Measurements from ENCODE around the gene PDE1C. TPM values are rescaled to one million over a fixed set of nuclear protein-coding genes. Genes with fewer than 3 reads are reported as not detected.

PDE1C gene
- total and polyA plus RNA-seq, 3 experiments from 2014 or later = not detected

DNA sequence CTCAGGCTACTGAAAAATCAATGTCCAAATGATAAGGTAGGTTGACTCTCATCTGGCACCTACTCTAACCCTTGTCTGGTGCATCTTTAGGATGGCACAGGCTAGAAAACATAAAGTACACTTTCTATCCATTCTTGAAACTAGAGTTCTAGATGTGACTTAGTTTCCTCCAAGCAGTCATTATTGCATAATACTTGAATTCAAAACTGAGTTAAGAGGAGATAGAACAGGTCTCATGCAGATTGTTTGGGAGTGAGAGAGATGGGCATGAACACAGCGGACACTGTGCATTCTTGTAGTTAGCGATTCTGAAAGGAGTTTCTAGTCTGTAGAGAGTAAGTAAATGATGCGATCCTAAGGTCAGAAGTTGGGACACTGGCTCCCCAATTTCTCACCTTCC lies 149.2 kb downstream of the PDE1C start:
- Mint-ChIP-seq H3K4me1 (no peaks in the 10 kb centered on the region), H3K4me3 (no peak overlapping the region), H3K27me3 (peaks cover 0 to 1% of the 10 kb centered on the region in 2 donors), H3K36me3 (no peaks in the 10 kb centered on the region), H3K27ac (no peak overlapping the region), H3K9me3 (peaks cover 0 to 11% (median 0%) of the 10 kb centered on the region in 5 donors)
- Histone ChIP-seq H3K36me3 (ENCODE audit: insufficient read depth, low read length) (no peaks in the 10 kb centered on the region), H3K9me3 (ENCODE audit: low read length) (no peaks in the 10 kb centered on the region), H3K27ac (ENCODE audit: low read depth, low read length) (no peak overlapping the region), H3K4me3 (ENCODE audit: low read length) (no peak overlapping the region), H3K4me1 (ENCODE audit: insufficient read depth, low read length) (no peaks in the 10 kb centered on the region), H3K27me3 (ENCODE audit: insufficient read depth, low read length, poor library complexity, severe bottlenecking) (no peaks in the 10 kb centered on the region)
- ChIA-PET CTCF (no interaction called here), POLR2A (no interaction called here)
- no peak for DNase-seq

DNA sequence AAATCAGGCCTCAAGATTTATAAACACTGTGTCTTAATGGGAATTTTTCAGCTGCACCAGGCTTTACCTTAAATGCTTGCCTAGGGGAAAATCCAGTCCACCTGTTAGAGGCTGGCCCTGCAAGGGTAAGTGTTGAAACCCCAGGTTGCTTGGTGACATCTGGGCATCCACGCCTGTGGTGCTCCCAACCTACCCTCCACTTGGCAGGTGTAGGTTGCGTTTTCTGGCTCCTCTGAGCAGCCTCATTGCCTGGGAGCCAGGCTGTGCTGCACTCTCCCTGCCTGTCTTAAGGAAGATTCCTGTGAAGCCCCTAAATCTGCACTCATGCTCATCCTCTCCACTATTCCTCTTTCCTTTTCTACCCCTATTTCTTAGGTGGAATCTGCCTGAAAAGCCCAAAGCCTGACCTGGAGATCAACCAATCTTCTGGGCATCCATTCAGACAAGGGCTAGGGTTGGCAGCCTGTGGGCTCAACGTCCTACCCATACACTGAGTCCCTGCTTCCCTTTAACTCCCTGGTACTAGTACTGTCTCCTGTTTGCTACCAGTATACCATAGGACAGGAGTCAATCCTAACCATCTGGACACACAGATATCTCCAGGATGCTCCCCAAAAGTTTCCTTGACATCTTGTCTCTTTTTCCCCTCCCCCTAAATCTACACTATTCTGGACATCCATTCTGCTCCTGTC lies 150.4 kb downstream of the PDE1C start:
- no peak overlapping the region for H3K27ac ChIP-seq (ENCODE audit: low read depth, low read length)
- no peaks in the 10 kb centered on the region for H3K4me1 Mint-ChIP-seq
- H3K27me3 Mint-ChIP-seq = peaks cover 0 to 1% of the 10 kb centered on the region in 2 donors
- DNase-seq = no peak
- POLR2A ChIA-PET = no interaction called here
- H3K27me3 ChIP-seq (ENCODE audit: insufficient read depth, low read length, poor library complexity, severe bottlenecking) = no peaks in the 10 kb centered on the region
- peaks cover 0 to 11% (median 0%) of the 10 kb centered on the region in 5 donors for H3K9me3 Mint-ChIP-seq
- no peak overlapping the region for H3K4me3 ChIP-seq (ENCODE audit: low read length)
- no peaks in the 10 kb centered on the region for H3K36me3 Mint-ChIP-seq
- H3K4me3 Mint-ChIP-seq = no peak overlapping the region
- CTCF ChIA-PET = no interaction called here
- H3K4me1 ChIP-seq (ENCODE audit: insufficient read depth, low read length) = no peaks in the 10 kb centered on the region
- H3K36me3 ChIP-seq (ENCODE audit: insufficient read depth, low read length) = no peaks in the 10 kb centered on the region
- H3K9me3 ChIP-seq (ENCODE audit: low read length) = no peaks in the 10 kb centered on the region
- no peak overlapping the region for H3K27ac Mint-ChIP-seq

DNA sequence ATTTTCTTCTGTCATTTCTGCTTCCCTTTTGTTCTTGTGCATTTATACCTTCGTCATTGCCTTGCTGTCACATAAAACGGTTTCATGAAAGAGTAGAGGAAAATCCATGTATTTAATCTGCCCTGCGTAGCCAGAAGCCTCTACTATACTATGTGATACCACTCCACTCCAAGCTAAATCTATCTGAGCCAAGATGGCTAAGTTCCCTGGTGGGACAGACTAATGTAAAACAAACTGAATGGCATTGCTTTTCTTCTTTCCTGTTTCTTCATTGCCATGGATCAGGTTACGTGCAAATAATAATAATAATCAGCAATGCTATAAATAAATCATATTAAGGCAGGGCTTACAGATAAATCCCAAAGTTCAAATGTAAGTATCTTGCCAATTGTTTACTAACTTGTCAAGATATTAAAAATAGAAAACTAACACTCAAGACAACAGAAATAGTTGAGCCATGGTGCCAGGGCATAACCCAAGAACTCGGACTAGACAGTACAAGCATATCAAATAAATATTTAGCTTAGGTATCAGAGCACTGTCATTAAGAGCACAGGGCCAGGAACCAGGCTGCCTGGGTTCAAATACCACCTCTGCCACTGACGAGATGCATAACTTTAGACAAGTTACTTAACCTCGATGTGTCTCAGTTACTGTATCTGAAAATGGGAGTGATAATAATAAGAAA lies 151.4 kb downstream of the PDE1C start:
- POLR2A ChIA-PET = no interaction called here
- DNase-seq = no peak
- peak overlapping the region in 1 of 8 donors; percentile 37 for H3K27ac Mint-ChIP-seq
- H3K27me3 Mint-ChIP-seq = peaks cover 0 to 1% of the 10 kb centered on the region in 2 donors
- no peaks in the 10 kb centered on the region for H3K4me1 Mint-ChIP-seq
- no peaks in the 10 kb centered on the region for H3K36me3 Mint-ChIP-seq
- Histone ChIP-seq H3K4me3 (ENCODE audit: low read length) (no peak overlapping the region), H3K27ac (ENCODE audit: low read depth, low read length) (no peak overlapping the region), H3K27me3 (ENCODE audit: insufficient read depth, low read length, poor library complexity, severe bottlenecking) (no peaks in the 10 kb centered on the region), H3K4me1 (ENCODE audit: insufficient read depth, low read length) (no peaks in the 10 kb centered on the region), H3K9me3 (ENCODE audit: low read length) (no peaks in the 10 kb centered on the region), H3K36me3 (ENCODE audit: insufficient read depth, low read length) (no peaks in the 10 kb centered on the region)
- H3K4me3 Mint-ChIP-seq = no peak overlapping the region
- peaks cover 0 to 11% (median 0%) of the 10 kb centered on the region in 5 donors for H3K9me3 Mint-ChIP-seq
- CTCF ChIA-PET = no interaction called here

DNA sequence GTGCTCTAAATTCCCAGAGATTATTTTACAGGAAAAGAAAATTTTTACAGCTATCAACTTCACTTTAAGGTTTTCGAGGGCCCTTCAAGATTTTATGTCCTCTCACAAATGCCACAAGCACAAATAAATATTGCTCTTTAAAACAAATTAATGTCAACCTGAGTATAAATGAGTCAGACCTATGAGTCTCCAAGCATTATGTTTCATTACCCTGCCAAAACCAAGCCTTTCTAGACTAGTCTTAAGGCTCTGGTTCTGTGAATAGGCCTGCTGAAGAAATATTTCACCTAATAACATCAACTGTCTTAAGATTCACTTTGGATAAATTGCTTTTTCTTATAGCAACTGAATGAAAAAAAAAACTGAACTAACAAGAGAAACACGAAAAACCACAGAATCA lies 153.0 kb downstream of the PDE1C start:
- no peaks in the 10 kb centered on the region for H3K9me3 ChIP-seq (ENCODE audit: low read length)
- CTCF ChIA-PET = no interaction called here
- POLR2A ChIA-PET = no interaction called here
- Mint-ChIP-seq H3K27ac (no peak overlapping the region), H3K36me3 (no peaks in the 10 kb centered on the region), H3K4me3 (no peak overlapping the region), H3K27me3 (peaks cover 0 to 1% of the 10 kb centered on the region in 2 donors), H3K9me3 (peaks cover 0 to 9% (median 3%) of the 10 kb centered on the region in 5 donors), H3K4me1 (no peaks in the 10 kb centered on the region)
- no peak for DNase-seq
- no peaks in the 10 kb centered on the region for H3K4me1 ChIP-seq (ENCODE audit: insufficient read depth, low read length)
- no peak overlapping the region for H3K4me3 ChIP-seq (ENCODE audit: low read length)
- H3K27ac ChIP-seq (ENCODE audit: low read depth, low read length) = no peak overlapping the region
- H3K27me3 ChIP-seq (ENCODE audit: insufficient read depth, low read length, poor library complexity, severe bottlenecking) = no peaks in the 10 kb centered on the region
- H3K36me3 ChIP-seq (ENCODE audit: insufficient read depth, low read length) = no peaks in the 10 kb centered on the region

DNA sequence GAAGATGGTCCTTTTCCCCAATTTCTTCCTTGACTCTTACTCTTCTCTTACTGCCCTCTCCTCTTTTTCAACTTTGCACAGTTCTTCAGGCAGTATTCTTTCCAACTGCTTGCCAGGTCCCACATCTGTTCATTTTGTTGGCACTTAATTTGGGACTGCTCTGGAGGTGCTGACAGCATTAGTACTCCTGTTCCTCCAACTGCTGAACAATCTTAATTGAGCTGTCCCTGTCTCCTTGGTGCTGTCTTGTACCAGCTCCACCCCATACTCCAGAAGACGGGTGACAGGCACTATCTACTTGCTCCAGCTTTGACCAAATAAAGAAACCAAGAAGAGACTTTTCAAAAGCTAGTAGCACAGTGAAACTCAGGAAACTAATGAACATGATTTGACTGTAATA lies 160.0 kb downstream of the PDE1C start:
- H3K4me1 ChIP-seq (ENCODE audit: insufficient read depth, low read length) = no peaks in the 10 kb centered on the region
- POLR2A ChIA-PET = no interaction called here
- CTCF ChIA-PET = no interaction called here
- peaks cover 0 to 15% (median 4%) of the 10 kb centered on the region in 5 donors for H3K9me3 Mint-ChIP-seq
- H3K4me1 Mint-ChIP-seq = no peaks in the 10 kb centered on the region
- H3K4me3 ChIP-seq (ENCODE audit: low read length) = no peak overlapping the region
- no peak for DNase-seq
- no peak overlapping the region for H3K27ac ChIP-seq (ENCODE audit: low read depth, low read length)
- H3K27me3 ChIP-seq (ENCODE audit: insufficient read depth, low read length, poor library complexity, severe bottlenecking) = no peaks in the 10 kb centered on the region
- H3K27me3 Mint-ChIP-seq = no peaks in the 10 kb centered on the region
- no peaks in the 10 kb centered on the region for H3K9me3 ChIP-seq (ENCODE audit: low read length)
- no peak overlapping the region for H3K4me3 Mint-ChIP-seq
- no peaks in the 10 kb centered on the region for H3K36me3 ChIP-seq (ENCODE audit: insufficient read depth, low read length)
- no peaks in the 10 kb centered on the region for H3K36me3 Mint-ChIP-seq
- H3K27ac Mint-ChIP-seq = no peak overlapping the region

DNA sequence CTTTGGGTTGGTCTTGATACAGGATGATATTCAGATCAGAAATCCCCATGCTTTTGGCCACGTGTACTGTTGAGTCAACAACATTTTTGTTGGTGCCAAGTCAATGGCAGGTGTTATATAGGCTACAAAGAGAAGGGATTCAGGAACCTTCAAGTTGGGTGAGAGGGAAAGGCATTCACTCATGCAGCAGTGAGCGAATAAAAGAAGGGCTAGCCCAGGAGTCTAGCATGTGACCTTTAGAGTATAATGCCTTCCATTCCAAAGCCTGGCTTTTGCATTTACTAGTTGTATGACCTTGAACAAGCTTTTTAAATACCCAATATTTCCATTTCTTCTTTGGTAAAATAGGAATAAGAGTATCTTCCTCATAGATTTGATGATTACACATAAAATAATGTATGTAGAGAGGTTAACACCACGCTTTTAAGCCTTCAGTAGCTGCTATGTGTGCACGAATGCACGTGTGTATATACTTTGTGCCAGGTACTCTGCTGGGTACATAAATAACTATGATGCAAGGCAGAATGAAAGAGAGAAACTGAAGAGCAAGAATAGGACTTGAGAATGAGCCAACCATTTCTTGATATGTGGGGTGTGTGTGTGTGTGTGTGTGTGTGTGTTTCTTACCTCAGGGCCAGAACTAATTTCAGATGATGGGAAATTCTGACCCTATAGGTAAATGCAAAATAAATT lies 163.6 kb downstream of the PDE1C start:
- Histone ChIP-seq H3K4me3 (ENCODE audit: low read length) (no peak overlapping the region), H3K4me1 (ENCODE audit: insufficient read depth, low read length) (no peaks in the 10 kb centered on the region), H3K9me3 (ENCODE audit: low read length) (no peaks in the 10 kb centered on the region), H3K36me3 (ENCODE audit: insufficient read depth, low read length) (no peaks in the 10 kb centered on the region), H3K27me3 (ENCODE audit: insufficient read depth, low read length, poor library complexity, severe bottlenecking) (no peaks in the 10 kb centered on the region), H3K27ac (ENCODE audit: low read depth, low read length) (no peak overlapping the region)
- Mint-ChIP-seq H3K36me3 (no peaks in the 10 kb centered on the region), H3K27me3 (no peaks in the 10 kb centered on the region), H3K4me3 (no peak overlapping the region), H3K27ac (no peak overlapping the region), H3K4me1 (no peaks in the 10 kb centered on the region), H3K9me3 (peaks cover 0 to 8% (median 3%) of the 10 kb centered on the region in 5 donors)
- no peak for DNase-seq
- ChIA-PET POLR2A (no interaction called here), CTCF (no interaction called here)

DNA sequence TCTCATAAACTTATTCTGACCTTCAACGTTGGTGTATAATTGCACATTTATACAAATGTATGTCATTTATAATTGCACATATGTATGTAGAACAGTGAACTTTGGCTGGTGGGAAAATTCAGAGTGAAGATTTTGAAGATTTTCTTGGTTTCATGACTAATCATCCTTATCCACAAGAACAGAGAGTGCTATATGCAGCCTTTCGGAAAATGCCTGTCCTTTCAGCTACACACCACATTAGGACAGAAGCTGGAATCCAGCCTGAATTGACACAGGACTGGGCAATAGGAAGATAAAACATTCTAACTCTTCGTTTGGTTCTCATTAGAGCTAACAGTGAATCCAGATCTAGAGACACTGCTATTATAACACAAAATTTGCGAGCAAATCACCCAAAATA lies 166.2 kb downstream of the PDE1C start:
- ChIA-PET CTCF (no interaction called here), POLR2A (no interaction called here)
- Mint-ChIP-seq H3K36me3 (no peaks in the 10 kb centered on the region), H3K27me3 (no peaks in the 10 kb centered on the region), H3K4me3 (no peak overlapping the region), H3K4me1 (no peaks in the 10 kb centered on the region), H3K27ac (no peak overlapping the region), H3K9me3 (peaks cover 0 to 5% (median 0%) of the 10 kb centered on the region in 5 donors)
- DNase-seq = no peak
- Histone ChIP-seq H3K27ac (ENCODE audit: low read depth, low read length) (no peak overlapping the region), H3K9me3 (ENCODE audit: low read length) (no peaks in the 10 kb centered on the region), H3K27me3 (ENCODE audit: insufficient read depth, low read length, poor library complexity, severe bottlenecking) (no peaks in the 10 kb centered on the region), H3K36me3 (ENCODE audit: insufficient read depth, low read length) (no peaks in the 10 kb centered on the region), H3K4me1 (ENCODE audit: insufficient read depth, low read length) (no peaks in the 10 kb centered on the region), H3K4me3 (ENCODE audit: low read length) (no peak overlapping the region)

DNA sequence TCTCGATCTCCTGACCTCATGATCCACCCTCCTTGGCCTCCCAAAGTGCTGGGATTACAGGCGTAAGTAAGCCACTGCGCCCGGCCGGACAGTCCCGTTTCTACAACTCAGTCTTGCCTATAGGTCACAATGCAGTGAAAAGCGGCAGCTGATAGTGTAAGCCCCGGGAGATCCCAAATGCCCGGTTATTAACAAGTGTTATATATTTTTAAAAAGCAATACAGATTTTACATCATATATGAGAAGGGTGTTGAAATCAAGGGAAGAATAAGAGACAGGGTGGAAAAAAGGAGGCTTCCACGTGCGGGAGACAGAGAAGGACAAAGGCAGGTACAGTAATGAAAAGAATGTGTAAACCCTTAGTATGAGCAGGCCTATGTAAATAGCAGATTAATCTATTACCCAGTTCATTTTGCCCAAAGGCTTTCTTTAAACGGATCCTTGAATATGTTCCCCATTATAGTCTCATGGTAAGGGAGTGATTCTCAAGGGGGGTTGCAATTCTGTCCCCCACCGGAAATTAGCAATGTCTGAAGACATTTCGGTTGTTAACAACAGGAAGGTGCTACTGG lies 170.8 kb downstream of the PDE1C start:
- H3K4me3 ChIP-seq (ENCODE audit: low read length) = no peak overlapping the region
- no peaks in the 10 kb centered on the region for H3K4me1 ChIP-seq (ENCODE audit: insufficient read depth, low read length)
- no peaks in the 10 kb centered on the region for H3K27me3 ChIP-seq (ENCODE audit: insufficient read depth, low read length, poor library complexity, severe bottlenecking)
- Mint-ChIP-seq H3K4me1 (no peaks in the 10 kb centered on the region), H3K27me3 (no peaks in the 10 kb centered on the region), H3K27ac (peak overlapping the region in 1 of 8 donors; percentile 38), H3K9me3 (peaks cover 0 to 9% (median 2%) of the 10 kb centered on the region in 5 donors), H3K4me3 (no peak overlapping the region), H3K36me3 (no peaks in the 10 kb centered on the region)
- DNase-seq = no peak
- no peaks in the 10 kb centered on the region for H3K9me3 ChIP-seq (ENCODE audit: low read length)
- no peak overlapping the region for H3K27ac ChIP-seq (ENCODE audit: low read depth, low read length)
- CTCF ChIA-PET = no interaction called here
- no peaks in the 10 kb centered on the region for H3K36me3 ChIP-seq (ENCODE audit: insufficient read depth, low read length)
- POLR2A ChIA-PET = no interaction called here

Measured in CD8-positive, alpha-beta memory T cell (primary cell).